Brain microvascular endothelial cell (primary cell): ENCODE data around the gene TRIM9.

Experiments
- DNase-seq: peaks from one replicate; pipeline ENCODE4 v3.0.0-alpha.2; 2020
- H3K27ac ChIP-seq: fragments of 250-450 bp; sonication (Bioruptor Pico); 2 replicates; pipeline ENCODE4 v1.5.1; 2020; ENCODE audit warnings: mild to moderate bottlenecking, moderate library complexity
- H3K27me3 ChIP-seq: fragments of 250-450 bp; sonication (Bioruptor Pico); replicated peaks from 2 replicates; pipeline ENCODE4 v1.5.1; 2020; ENCODE audit warnings: mild to moderate bottlenecking
- H3K36me3 ChIP-seq: fragments of 250-450 bp; sonication (Bioruptor Pico); replicated peaks from 2 replicates; pipeline ENCODE4 v1.5.1; 2020; ENCODE audit warnings: mild to moderate bottlenecking
- H3K4me3 ChIP-seq: 2 replicates; pipeline ENCODE4 v1.5.1; 2011; ENCODE audit warnings: low read depth, mild to moderate bottlenecking, control low read depth, low read length, moderate library complexity
- CTCF ChIP-seq: IDR thresholded peaks from 2 replicates; pipeline ENCODE4 v1.5.1; 2011; ENCODE audit warnings: low read depth, mild to moderate bottlenecking, moderate library complexity, low read length, control low read depth, inconsistent platforms; ENCODE audit errors: missing control alignments
- in situ Hi-C: cut with HindIII; loops from 2 replicates; pipeline ENCODE4 v1.10.0; 2017; ENCODE audit warnings: low sequenced_read_pairs, low pct_ligation_motif_present

TRIM9 gene

GRCh38 chr14:50985859-50986331, 109.0 kb downstream of the TRIM9 start:
- Histone ChIP-seq H3K4me3 (peak overlapping the region; percentile 7), H3K27me3 (no peaks in the 10 kb centered on the region), H3K27ac (no peak overlapping the region), H3K36me3 (no peaks in the 10 kb centered on the region)
- in situ Hi-C loops, result no loop called here
- TF ChIP-seq CTCF, result no peak
- no peak for DNase-seq

DNA sequence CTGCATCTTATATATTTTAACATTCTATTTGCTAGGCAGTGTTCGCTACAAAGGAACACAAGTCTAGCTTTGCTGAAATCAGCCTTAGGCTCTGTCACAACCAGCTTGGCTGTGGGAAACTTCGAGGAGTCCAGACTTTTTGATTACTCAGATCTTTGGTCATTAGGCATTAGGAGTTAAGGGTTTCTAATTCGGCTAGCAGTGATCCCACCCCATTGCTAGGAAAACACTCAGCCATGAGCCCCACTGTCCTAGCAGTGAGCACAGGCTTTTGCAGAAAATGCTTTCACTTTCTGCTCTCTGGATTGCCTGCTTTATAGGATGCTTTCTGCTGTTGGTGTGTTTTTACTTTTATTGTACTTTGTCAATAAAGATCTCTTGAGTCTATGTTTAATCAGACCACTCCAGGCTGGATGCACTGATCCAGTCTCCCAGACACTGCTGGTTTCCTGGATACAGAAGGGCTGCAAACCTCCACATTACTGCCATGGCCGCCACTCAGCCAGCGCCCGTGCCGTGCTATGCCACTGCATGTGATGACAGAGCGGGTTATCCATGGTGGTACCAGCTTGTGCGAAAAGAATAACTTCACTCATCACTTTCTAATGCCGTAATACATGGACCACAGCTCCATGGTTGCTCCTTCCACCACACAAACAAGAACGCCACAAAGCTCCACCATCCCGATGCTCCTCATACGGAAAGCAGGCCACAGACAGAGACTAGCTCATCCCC, 109.6 kb downstream of the TRIM9 start:
- no peak for DNase-seq
- H3K36me3 ChIP-seq, result no peaks in the 10 kb centered on the region
- H3K4me3 ChIP-seq, result peak overlapping the region; percentile 7
- in situ Hi-C loops, result no loop called here
- no peaks in the 10 kb centered on the region for H3K27me3 ChIP-seq
- TF ChIP-seq CTCF, result no peak
- no peak overlapping the region for H3K27ac ChIP-seq

DNA sequence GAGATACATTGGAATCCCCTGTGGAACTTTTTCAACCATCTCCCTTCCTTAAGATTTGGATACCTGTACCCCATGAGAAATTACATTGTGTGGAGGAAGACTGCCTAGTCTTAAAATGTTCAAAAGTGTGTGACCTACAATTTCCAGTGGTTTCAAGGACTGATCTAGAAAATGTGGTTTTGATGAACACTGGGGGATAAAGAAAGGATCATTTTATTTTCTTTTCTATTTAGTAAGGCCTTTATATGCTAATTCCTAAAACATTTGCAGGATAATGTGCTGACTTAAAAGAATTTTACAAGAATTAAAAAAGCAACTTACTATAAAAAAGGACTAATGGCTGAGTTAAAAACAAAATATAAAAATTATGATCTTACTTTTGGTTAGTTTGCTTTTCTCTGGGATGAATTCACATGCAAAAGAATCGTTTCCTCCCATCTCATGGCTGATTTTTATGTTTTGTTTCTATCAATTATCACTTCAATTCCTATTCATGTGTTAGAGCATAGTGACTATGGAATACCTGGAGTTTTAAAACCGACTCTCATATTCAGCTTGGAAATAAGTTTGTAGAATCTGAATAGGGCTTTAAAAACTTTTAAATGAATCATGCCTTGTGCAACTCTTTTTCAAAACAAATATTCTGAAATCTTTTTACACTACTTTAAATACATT, 110.7 kb downstream of the TRIM9 start:
- Histone ChIP-seq H3K4me3 (no peak overlapping the region), H3K36me3 (no peaks in the 10 kb centered on the region), H3K27me3 (no peaks in the 10 kb centered on the region), H3K27ac (no peak overlapping the region)
- in situ Hi-C loops, result no loop called here
- no peak for TF ChIP-seq CTCF
- DNase-seq, result no peak

GRCh38 chr14:50979941-50980850, 114.7 kb downstream of the TRIM9 start:
- no peaks in the 10 kb centered on the region for H3K36me3 ChIP-seq

GRCh38 chr14:50978888-50979287, 116.0 kb downstream of the TRIM9 start:
- in situ Hi-C loops, result no loop called here
- no peaks in the 10 kb centered on the region for H3K27me3 ChIP-seq
- TF ChIP-seq CTCF, result no peak

More at GRCh38 chr14:50979941-50980850, 114.7 kb downstream of the TRIM9 start:
- no peak overlapping the region for H3K4me3 ChIP-seq
- no peak for TF ChIP-seq CTCF
- no peak for DNase-seq
- H3K27ac ChIP-seq, result no peak overlapping the region
- in situ Hi-C loops, result no loop called here
- H3K27me3 ChIP-seq, result no peaks in the 10 kb centered on the region

More at GRCh38 chr14:50978888-50979287, 116.0 kb downstream of the TRIM9 start:
- Histone ChIP-seq H3K27ac (no peak overlapping the region), H3K4me3 (no peak overlapping the region), H3K36me3 (no peaks in the 10 kb centered on the region)
- DNase-seq, result no peak
